Stimulated activated CD8-positive, alpha-beta memory T cell treated with anti-CD3 and anti-CD28 coated beads, Interleukin-7, amount 100 ng/mL, for 48 hours (primary cell): ENCODE results near the gene MINDY2.
"Not testable (repeated sequence)": the region's sequence is repeated elsewhere in the genome, so short reads cannot be mapped to it uniquely, and the experiment has no call there.

ENCODE experiments used
- DNase-seq, 2 donors: peaks; one replicate each; pipeline ENCODE4 v3.0.0-alpha.2; 2020; ENCODE audit warnings: low read depth in 1 of 2; ENCODE audit errors: extremely low read depth in 1 of 2

Gene MINDY2

DNA sequence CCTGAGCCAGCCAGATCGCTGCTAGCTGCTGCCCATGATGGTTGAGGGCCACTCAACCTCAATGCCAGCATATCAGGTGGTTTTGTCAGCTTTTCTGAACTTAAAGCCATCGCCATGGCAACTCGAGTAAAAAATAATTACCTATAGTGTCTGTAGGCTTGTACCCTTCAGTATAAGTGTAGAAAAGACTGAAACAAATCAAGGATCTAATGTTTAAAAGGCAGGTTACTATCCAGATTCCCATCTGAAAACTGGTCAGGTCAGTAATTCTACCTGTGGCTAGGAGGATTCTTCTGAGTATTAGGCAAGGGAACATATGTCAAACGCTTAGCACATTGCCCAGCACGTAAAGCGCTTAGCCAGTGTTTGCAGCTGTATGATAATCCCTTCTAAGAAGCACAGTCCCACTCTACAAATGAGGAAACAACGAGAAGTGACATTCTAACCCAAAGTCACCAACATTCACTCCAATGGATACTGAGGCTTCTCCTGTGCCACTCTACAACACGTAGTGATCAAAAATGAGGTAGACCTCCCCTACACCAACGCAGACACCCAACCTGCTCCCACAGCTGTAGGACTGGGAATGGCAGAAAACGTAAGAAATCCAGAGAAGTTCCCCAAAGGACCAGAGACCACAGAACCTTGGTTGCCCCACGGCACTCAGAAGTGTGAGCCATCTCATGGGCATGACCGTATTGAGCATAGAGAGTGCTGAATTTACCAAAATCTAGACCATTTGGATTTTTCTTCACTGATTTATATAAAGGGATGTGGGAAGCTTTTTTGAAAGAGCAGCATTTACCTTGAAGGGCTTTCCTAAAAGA is 107.1 kb downstream of the MINDY2 start:
- no peak for DNase-seq

DNA sequence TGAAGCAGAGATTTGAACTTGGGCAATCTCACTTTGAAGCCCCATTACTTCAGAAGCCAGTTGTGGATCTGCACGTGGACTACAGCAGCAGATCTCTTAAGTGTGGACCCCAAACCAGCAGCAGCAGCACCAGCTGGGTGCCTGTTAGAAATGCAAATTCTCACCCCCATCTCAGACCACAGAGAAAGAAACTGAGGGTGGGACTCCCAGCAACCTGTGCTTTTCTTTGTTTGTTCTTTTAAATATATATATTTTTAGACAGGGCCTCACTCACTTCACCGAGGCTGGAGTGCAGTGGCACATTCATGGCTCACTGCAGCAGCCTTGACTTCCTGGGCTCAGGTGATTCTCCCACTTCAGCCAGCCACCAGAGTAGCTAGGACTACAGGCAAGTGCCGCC is 109.2 kb downstream of the MINDY2 start:
- DNase-seq: no peak

DNA sequence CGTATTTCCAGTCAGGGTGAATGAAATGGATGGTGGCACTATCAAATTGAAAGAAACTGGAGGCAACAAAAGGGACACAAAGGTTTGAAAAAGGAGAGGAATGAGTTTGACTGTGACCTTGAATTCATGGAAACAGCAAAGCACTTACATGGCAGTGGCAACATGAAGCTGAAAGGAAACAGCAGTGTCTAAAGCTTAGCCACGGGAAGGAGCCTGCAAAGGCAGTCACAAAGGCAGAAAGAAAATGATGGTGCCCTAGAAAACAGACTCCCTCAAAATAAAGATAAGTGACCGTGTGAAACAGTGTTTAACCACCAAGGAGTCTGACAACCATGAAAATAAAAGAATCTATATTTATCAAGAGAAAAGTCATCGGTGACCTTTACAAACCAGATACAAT is 111.1 kb downstream of the MINDY2 start:
- no peak for DNase-seq

DNA sequence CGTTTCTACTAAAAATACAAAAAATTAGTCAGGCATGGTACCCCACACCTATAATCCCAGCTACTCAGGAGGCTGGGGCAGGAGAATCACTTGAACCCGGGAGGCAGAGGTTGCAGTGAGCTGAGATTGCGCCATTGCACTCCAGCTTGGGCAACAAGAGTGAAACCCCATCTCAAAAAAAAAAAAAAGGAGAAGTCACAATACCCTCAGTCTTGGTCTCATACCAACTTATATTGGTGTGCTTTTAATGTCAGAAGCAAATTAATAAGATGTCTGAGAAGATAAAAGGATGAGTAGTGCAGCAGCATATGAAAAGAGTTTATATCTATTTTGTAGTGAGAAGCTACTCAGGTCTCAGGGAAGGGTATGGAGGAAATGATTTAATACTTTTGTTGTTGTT is 112.8 kb downstream of the MINDY2 start:
- DNase-seq: not testable (repeated sequence)

DNA sequence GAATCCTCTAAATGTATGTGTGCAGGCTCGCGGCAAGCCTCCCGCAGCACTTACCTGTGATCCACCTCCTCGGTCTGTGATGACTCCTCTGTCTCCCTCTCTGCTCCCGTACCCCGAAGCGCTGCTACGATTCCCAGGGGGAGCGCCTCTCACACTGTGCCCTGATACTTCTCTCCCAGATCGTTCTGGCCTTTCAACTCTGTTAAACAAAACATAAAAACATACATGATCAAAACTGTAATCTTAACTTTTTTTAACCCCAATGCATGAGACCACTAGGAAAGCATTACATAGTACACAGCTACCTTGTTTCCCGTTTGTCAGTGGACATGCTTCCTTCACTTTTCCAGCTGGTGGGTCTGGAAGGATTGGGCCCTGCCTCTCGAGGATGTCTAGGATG is 115.8 kb downstream of the MINDY2 start:
- DNase-seq: no peak

DNA sequence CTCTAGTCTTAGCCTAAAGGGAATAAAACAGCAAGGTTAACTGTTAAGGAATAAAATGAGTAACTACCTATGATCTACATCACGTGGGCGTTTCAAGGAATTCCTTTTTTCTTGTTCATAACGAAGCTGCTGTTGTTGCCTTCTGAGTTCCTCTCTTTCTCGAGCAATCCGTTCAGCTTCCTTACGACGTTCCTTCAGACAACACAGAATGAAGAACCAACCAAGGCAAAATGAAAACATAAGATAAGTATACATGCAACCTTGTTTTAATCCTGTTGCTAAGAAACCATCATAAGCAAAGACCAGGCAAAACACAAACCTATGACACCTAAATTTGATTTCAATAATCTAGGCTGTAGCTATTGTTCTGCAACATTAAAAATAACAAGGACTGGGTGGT is 118.3 kb downstream of the MINDY2 start:
- DNase-seq: no peak

DNA sequence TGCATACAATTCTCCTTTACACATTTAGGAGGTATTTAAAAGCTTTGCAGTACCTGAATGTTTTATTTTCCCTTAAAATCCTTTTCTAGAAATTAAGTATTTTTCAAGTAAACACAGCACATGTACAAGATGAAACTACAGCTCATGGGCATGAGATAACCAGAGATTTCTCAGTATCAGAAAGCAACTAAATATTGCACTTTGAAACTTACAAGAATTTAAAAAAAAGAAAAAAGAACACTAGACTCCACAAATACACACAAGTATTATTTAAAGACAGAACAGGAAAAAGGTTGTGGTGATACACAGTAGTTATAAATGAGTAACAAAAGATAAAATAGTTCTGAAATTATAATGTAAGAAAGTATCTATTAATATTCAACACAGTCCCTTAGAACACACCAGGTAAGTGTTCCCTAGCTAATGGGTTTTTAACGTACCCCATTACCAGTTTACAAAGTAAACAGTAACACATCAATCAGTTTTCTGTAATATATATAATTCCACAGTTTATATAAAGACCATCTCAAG is 127.1 kb downstream of the MINDY2 start:
- DNase-seq: no peak

DNA sequence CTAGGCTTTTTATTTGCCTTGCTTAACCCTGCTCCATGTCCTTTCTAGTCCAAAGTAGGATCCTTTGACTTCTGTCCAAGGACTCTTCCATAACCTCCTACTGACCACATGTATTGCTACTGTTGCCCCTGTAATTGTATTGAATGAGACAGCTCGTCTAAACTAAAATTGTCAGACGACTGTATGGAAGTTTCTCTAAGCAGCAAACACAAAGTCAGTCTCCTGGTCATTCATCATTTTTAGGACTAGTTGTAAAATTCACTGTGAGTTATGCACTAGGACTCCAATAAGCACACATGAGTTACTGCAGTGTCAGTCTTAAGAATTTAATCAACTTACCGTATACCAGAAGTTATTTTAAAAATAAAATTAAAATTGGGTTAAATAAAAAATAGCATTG is 129.5 kb downstream of the MINDY2 start:
- no peak for DNase-seq

DNA sequence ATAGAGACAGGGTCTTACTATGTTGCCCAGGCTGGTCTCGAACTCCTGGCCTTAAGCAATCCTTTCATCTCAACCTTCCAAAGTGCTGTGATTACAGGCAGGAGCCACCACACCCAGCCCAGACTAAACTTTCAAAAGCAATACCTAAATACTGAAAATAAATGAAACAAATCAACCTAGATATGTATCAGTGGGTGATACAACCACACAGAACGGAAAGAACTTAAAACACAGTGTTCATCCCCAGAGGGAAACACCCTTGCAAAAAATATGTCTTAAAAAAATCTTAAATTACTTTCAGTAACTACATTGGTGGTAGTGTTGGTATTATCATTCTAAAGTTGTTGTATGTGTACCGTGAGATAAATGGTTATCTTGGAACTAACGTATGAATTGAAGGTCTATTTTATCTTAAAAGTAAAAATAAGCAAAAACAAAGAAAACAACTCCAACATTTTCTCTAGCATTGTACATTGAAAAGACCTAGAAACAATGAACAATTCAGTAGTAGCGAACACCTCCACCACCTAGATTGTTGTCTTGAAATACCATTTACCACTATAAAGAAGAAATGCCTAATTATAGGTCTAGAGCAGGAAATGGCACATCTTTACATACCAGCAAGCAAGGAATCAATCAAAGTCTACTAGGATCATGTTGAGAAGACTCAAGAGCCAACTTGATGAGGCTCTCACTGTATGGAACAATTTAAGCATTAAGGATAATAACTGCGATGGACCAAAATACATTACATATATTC is 137.6 kb downstream of the MINDY2 start:
- DNase-seq: no peak

DNA sequence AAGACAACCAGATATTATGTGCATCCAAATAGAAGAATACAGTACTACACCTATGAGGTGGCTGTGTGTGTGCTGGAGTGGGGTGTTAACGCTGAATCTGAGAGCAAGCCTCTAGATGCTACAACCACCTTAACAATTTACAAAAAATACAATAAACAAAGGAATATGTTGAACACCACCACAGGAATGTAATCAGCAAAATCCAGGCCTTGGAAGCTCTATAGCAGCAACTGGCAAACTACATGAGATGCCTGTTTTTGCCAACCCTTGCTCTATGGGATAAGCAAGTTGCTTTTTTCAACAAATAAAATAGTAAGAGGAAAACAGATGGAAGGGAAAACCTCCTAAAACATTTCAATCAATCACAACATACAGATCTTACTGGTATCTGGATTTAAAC is 138.5 kb downstream of the MINDY2 start:
- DNase-seq: no peak

DNA sequence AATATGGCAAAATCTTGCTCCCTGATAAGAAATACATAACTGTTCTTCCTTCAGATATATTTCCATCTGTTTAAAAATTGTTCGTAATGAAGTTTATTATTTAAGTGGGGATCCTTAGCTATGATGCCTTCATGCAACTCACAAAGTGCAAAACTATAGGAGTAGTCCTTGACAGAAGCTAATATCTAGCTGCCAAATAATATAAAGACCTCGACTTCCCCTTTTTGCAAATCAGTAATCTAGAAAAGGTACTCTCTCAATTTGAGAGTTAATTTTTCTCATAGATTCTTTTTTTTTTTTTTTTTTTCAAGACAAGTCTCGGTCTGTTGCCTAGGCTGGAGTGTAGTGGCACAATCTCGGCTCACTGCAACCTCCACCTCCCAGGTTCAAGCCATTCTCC is 139.4 kb downstream of the MINDY2 start:
- no peak for DNase-seq
